ENCODE data around the gene SNX8. TPM values are rescaled to one million over a fixed set of nuclear protein-coding genes. Genes with fewer than 3 reads are reported as not detected.
A peak's percentile ranks its signal among the peaks of the same experiment; 100 is the strongest.

The SNX8 gene
- total and polyA plus RNA-seq, 2 of the 4 experiments (the other 2 are of a cell fraction), result 7.7 to 55.9 TPM

DNA sequence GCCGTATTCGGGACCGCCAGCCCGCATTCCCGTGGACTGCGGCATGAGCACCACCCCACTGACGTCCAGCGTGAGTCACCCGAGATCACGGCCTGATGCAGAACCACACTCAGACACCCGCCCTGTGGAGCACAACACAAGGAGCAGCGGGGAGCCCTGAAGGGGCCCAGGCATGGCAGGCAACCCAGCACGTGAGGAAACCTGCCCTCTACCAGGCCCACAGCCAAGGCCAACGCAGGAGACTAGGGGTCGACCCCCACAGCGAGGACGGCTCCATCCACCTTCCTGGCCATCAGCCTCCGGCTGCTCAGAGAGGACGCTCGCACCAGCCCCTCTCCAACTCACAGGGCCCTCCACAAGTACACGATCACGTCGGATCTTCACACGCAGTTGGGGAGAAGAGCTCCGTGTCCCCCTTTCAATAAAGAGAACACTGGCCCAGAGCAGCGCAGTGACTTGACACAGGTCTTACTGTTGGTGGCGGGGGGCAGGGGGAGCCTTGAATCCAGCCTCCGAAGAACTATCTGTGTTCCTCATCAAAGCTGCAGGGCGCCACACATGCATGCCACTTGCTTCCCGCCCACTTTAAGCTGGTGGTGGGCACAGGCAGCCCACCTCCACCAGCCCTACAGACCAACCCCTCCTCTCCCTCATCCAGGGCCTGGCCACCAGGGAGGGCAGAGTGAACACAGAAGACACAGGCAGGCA lies 103.5 kb downstream of the SNX8 start:
- no peak overlapping the region for H3K14ac ChIP-seq (replicated peaks; ENCODE audit: low read depth, low read length)
- H4K5ac ChIP-seq (ENCODE audit: low read depth, low read length), result no peak overlapping the region
- no peak overlapping the region for H3K27ac ChIP-seq (ENCODE audit: insufficient read depth, low read length)
- no peak overlapping the region for H3K56ac ChIP-seq (ENCODE audit: extremely low read depth, insufficient read depth, low read length)
- no peak overlapping the region for H3K4me3 ChIP-seq (ENCODE audit: insufficient read depth, low read depth, low read length)
- no peaks in the 10 kb centered on the region for H3K4me1 ChIP-seq (ENCODE audit: control insufficient read depth, insufficient read depth, low read length)
- H4K8ac ChIP-seq (ENCODE audit: low read depth in 2 of 2, low read length in 2 of 2), result no peak overlapping the region
- no peak for ATAC-seq (ENCODE audit: low read depth)
- H3K79me1 ChIP-seq (ENCODE audit: low read depth in 1 of 2, low read length in 2 of 2), result peaks cover 0 to 6% of the 10 kb centered on the region in 2 experiments; a peak in 1 of 4 replicates
- BruUV-seq (replicated peaks), result no TSS peak
- no peak overlapping the region for H3K18ac ChIP-seq (ENCODE audit: low read depth, low read length)
- H3K27me3 ChIP-seq (ENCODE audit: control insufficient read depth, insufficient read depth, low read length), result no peaks in the 10 kb centered on the region
- 89% methylated on average over 13 of the region's 30 CpGs; no CpG with 5 or more reads in 1 of the 2 experiments for WGBS, 2 experiments (ENCODE audit: extremely low coverage in 2 of 2, insufficient read length in 1 of 2)
- no peak overlapping the region for H2BK15ac ChIP-seq (ENCODE audit: low read depth, low read length)
- H2AK9ac ChIP-seq (replicated peaks; ENCODE audit: low read depth, low read length, poor library complexity), result peak overlapping the region; percentile 5
- no peak overlapping the region for H3K9ac ChIP-seq (ENCODE audit: low read depth, low read length)
- CTCF ChIA-PET, result no interaction called here
- H2BK120ac ChIP-seq (ENCODE audit: low read depth, low read length), result no peak overlapping the region
- no peak overlapping the region for H2AFZ ChIP-seq (replicated peaks; ENCODE audit: low read length, poor library complexity)
- TF ChIP-seq MAZ (IDR thresholded peaks at IDR 0.05; ENCODE audit: borderline replicate concordance, low read depth, low read length), result no peak
- TF ChIP-seq POLR2A (IDR thresholded peaks at IDR 0.05; ENCODE audit: low read depth, low read length), result no peak
- TF ChIP-seq RAD21 (IDR thresholded peaks at IDR 0.05; ENCODE audit: low read length), result no peak
- TF ChIP-seq, protein P1, sequence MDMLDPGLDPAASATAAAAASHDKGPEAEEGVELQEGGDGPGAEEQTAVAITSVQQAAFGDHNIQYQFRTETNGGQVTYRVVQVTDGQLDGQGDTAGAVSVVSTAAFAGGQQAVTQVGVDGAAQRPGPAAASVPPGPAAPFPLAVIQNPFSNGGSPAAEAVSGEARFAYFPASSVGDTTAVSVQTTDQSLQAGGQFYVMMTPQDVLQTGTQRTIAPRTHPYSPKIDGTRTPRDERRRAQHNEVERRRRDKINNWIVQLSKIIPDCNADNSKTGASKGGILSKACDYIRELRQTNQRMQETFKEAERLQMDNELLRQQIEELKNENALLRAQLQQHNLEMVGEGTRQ (IDR thresholded peaks at IDR 0.05; ENCODE audit: low read depth, low read length), result no peak
- H3K23ac ChIP-seq (ENCODE audit: low read depth, low read length), result no peak overlapping the region
- in situ Hi-C loops (cut with MboI; ENCODE audit: low sequenced_read_pairs), result loop anchor here (10.0 kb wide), 1 partner anchor 556 kb away; no protein-coding TSS in a partner anchor
- H3K36me3 ChIP-seq (ENCODE audit: control insufficient read depth, insufficient read depth, low read length), result peaks cover 44% of the 10 kb centered on the region
- no peak overlapping the region for H2BK20ac ChIP-seq (ENCODE audit: low read depth, low read length)
- peaks cover 4% of the 10 kb centered on the region; the same call in 1 of the 2 replicates for H3K9me1 ChIP-seq (ENCODE audit: insufficient read depth, low read length)
- POLR2A ChIA-PET (ENCODE audit: unreplicated experiment), result no interaction called here
- peaks cover 6% of the 10 kb centered on the region; the same call in 1 of the 2 replicates for H4K20me1 ChIP-seq (ENCODE audit: insufficient read depth, low read length)
- H4K91ac ChIP-seq (ENCODE audit: insufficient read depth, low read depth, low read length), result no peak overlapping the region
- no peak for DNase-seq
- H3K9me3 ChIP-seq (ENCODE audit: control insufficient read depth, insufficient read depth, low read length), result no peaks in the 10 kb centered on the region
- no peak overlapping the region for H3K4ac ChIP-seq (ENCODE audit: low read depth, low read length)
- no peak overlapping the region for H2BK5ac ChIP-seq (ENCODE audit: low read depth, low read length, poor library complexity, severe bottlenecking)
- H3K4me2 ChIP-seq (ENCODE audit: low read depth, low read length), result no peak overlapping the region
- H2AK5ac ChIP-seq (ENCODE audit: low read depth, low read length), result no peak overlapping the region
- intact Hi-C loops (cut with micrococcal nuclease), result no loop called here
- dilution Hi-C loops (cut with HindIII; ENCODE audit: low sequenced_read_pairs, unreplicated experiment), result no loop called here

Data from IMR-90 (cell line).